ENCODE data around the gene PEAK1. TPM values are rescaled to one million over a fixed set of nuclear protein-coding genes. Genes with fewer than 3 reads are reported as not detected.

Gene PEAK1
- polyA plus RNA-seq, 1 donor (not counting 4 experiments of a cell fraction or from before 2014, with no cell fraction given) = 5.9 TPM

DNA sequence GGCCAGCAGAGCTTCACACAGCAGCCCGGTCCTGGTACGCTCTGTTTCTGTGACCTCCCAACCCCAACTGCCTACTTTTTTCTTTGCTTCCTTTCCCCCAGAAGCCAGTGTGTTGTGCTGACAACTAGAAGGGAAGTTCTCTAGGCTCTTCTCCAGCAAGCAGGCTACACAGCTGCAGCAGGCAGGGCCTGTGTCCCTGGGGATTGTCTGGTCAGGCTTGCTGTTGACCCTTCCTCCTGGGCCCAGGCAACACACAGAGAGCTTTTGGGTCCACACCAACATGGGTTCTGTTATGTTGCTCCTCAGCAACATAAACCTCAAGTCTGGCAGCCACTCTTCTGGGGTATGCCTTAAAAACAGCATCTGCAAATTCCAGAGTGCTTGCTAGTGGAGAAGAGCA, 312.8 kb downstream of the PEAK1 start:
- FAIRE-seq (no peak), DNase-seq (ENCODE audit: low read depth, low spot score) (no peak)
- no peaks in the 10 kb centered on the region for H3K27me3 ChIP-seq (ENCODE audit: control insufficient read depth, extremely low read depth, insufficient read depth, low read length)
- no peaks in the 10 kb centered on the region for H4K20me1 ChIP-seq (ENCODE audit: control insufficient read depth, extremely low read depth, insufficient read depth, low read length)
- H3K9me3 ChIP-seq (ENCODE audit: control insufficient read depth, low read depth, low read length) = no peaks in the 10 kb centered on the region
- no peaks in the 10 kb centered on the region for H3K36me3 ChIP-seq (ENCODE audit: control insufficient read depth in 2 of 2, extremely low read depth in 1 of 2, insufficient read depth in 2 of 2, low read length in 2 of 2)
- dilution Hi-C loops (cut with MboI; ENCODE audit: extremely low pct_ligation_motif_present, low sequenced_read_pairs) = no loop called here
- TF ChIP-seq EZH2 (IDR thresholded peaks at IDR 0.05; ENCODE audit: low read length) (no peak), CTCF (optimal IDR thresholded peaks at IDR 0.05 in 1 of 3, IDR thresholded peaks at IDR 0.05 in 1 of 3, conservative IDR thresholded peaks at IDR 0.05 in 1 of 3; ENCODE audit: extremely low read depth in 1 of 3, insufficient read depth in 2 of 3, low read length in 3 of 3) (no peak)
- no peak overlapping the region for H3K4me3 ChIP-seq (ENCODE audit: control insufficient read depth in 2 of 3, extremely low read depth in 1 of 3, insufficient read depth in 2 of 3, low read depth in 1 of 3, low read length in 3 of 3)
- no peaks in the 10 kb centered on the region for H3K9me1 ChIP-seq (ENCODE audit: control insufficient read depth, extremely low read depth, insufficient read depth, low read length)
- no peak overlapping the region for H3K4me2 ChIP-seq (ENCODE audit: control insufficient read depth, extremely low read depth, insufficient read depth, low read depth, low read length)
- no peaks in the 10 kb centered on the region for H3K79me2 ChIP-seq (ENCODE audit: control insufficient read depth, insufficient read depth, low read length)
- H3K4me1 ChIP-seq (ENCODE audit: control insufficient read depth, extremely low read depth, insufficient read depth, low read length) = no peaks in the 10 kb centered on the region
- no peak overlapping the region for H2AFZ ChIP-seq (ENCODE audit: control insufficient read depth, low read length)
- no peak overlapping the region for H3K9ac ChIP-seq (ENCODE audit: control insufficient read depth, extremely low read depth, insufficient read depth, low read length)
- H3K27ac ChIP-seq (ENCODE audit: control insufficient read depth, insufficient read depth, low read length) = no peak overlapping the region

- dilution Hi-C loops (cut with MboI; ENCODE audit: extremely low pct_ligation_motif_present, low sequenced_read_pairs) = no loop called here
- no peak overlapping the region for H3K9ac ChIP-seq (ENCODE audit: control insufficient read depth, extremely low read depth, insufficient read depth, low read length)
- DNase-seq (ENCODE audit: low read depth, low spot score) (no peak), FAIRE-seq (no peak)
- H3K27ac ChIP-seq (ENCODE audit: control insufficient read depth, insufficient read depth, low read length) = no peak overlapping the region
- no peaks in the 10 kb centered on the region for H3K9me1 ChIP-seq (ENCODE audit: control insufficient read depth, extremely low read depth, insufficient read depth, low read length)
- H3K36me3 ChIP-seq (ENCODE audit: control insufficient read depth in 2 of 2, extremely low read depth in 1 of 2, insufficient read depth in 2 of 2, low read length in 2 of 2) = no peaks in the 10 kb centered on the region
- H3K27me3 ChIP-seq (ENCODE audit: control insufficient read depth, extremely low read depth, insufficient read depth, low read length) = peaks cover 5% of the 10 kb centered on the region
- TF ChIP-seq EZH2 (IDR thresholded peaks at IDR 0.05; ENCODE audit: low read length) (no peak), CTCF (optimal IDR thresholded peaks at IDR 0.05 in 1 of 3, IDR thresholded peaks at IDR 0.05 in 1 of 3, conservative IDR thresholded peaks at IDR 0.05 in 1 of 3; ENCODE audit: extremely low read depth in 1 of 3, insufficient read depth in 2 of 3, low read length in 3 of 3) (no peak)
- H3K4me3 ChIP-seq (ENCODE audit: control insufficient read depth in 2 of 3, extremely low read depth in 1 of 3, insufficient read depth in 2 of 3, low read depth in 1 of 3, low read length in 3 of 3) = no peak overlapping the region
- H4K20me1 ChIP-seq (ENCODE audit: control insufficient read depth, extremely low read depth, insufficient read depth, low read length) = no peaks in the 10 kb centered on the region
- H3K4me1 ChIP-seq (ENCODE audit: control insufficient read depth, extremely low read depth, insufficient read depth, low read length) = no peaks in the 10 kb centered on the region
- no peaks in the 10 kb centered on the region for H3K79me2 ChIP-seq (ENCODE audit: control insufficient read depth, insufficient read depth, low read length)
- no peaks in the 10 kb centered on the region for H3K9me3 ChIP-seq (ENCODE audit: control insufficient read depth, low read depth, low read length)
- H3K4me2 ChIP-seq (ENCODE audit: control insufficient read depth, extremely low read depth, insufficient read depth, low read depth, low read length) = no peak overlapping the region
- H2AFZ ChIP-seq (ENCODE audit: control insufficient read depth, low read length) = no peak overlapping the region
Observed at GRCh38 chr15:77104155-77104554, 315.7 kb downstream of the PEAK1 start.

All from keratinocyte (primary cell).